MM.1S (cell line): ENCODE measurements around the gene ALDH16A1.

Source experiments
- DNase-seq: peaks from one replicate; pipeline ENCODE4 v3.0.0-alpha.2; 2015
- H2AFZ ChIP-seq: fragments of 300-600 bp; sonication (generic); 2 replicates; pipeline ENCODE4 v1.6.0; 2016; ENCODE audit warnings: antibody characterized with exemption, low read length
- H3F3A ChIP-seq: fragments of 300-600 bp; sonication (generic); 2 replicates; pipeline ENCODE4 v1.6.1; 2016; ENCODE audit warnings: mild to moderate bottlenecking, antibody characterized with exemption, low read length, moderate library complexity, mixed read lengths; ENCODE audit not compliant: insufficient read depth
- H3K27ac ChIP-seq: fragments of 300-600 bp; sonication (generic); 2 replicates; pipeline ENCODE4 v1.5.1; 2016; ENCODE audit warnings: mild to moderate bottlenecking, low read length
- H3K27me3 ChIP-seq: fragments of 300-600 bp; sonication (generic); replicated peaks from 2 replicates; pipeline ENCODE4 v1.6.0; 2016; ENCODE audit warnings: low read length; ENCODE audit not compliant: insufficient read depth
- H3K36me3 ChIP-seq: fragments of 300-600 bp; sonication (generic); replicated peaks from 2 replicates; pipeline ENCODE4 v1.6.1; 2016; ENCODE audit warnings: mild to moderate bottlenecking, low read length, mixed read lengths; ENCODE audit not compliant: insufficient read depth
- H3K4me1 ChIP-seq: fragments of 300-600 bp; sonication (generic); 2 replicates; pipeline ENCODE4 v1.6.1; 2016; ENCODE audit warnings: low read length, mixed read lengths
- H3K4me2 ChIP-seq: fragments of 300-600 bp; sonication (generic); 2 replicates; pipeline ENCODE4 v1.6.0; 2016; ENCODE audit warnings: low read depth, low read length
- H3K4me3 ChIP-seq: fragments of 300-600 bp; sonication (generic); 2 replicates; pipeline ENCODE4 v1.5.1; 2016; ENCODE audit warnings: low read length, mixed read lengths
- H3K79me2 ChIP-seq: fragments of 300-600 bp; sonication (generic); 2 replicates; pipeline ENCODE4 v1.6.1; 2016; ENCODE audit warnings: mixed run types, low read length, mixed read lengths
- H3K9ac ChIP-seq: fragments of 300-600 bp; sonication (generic); 2 replicates; pipeline ENCODE4 v1.6.1; 2016; ENCODE audit warnings: low read length, mixed read lengths
- H3K9me2 ChIP-seq: fragments of 300-600 bp; sonication (generic); replicated peaks from 2 replicates; pipeline ENCODE4 v1.6.1; 2016; ENCODE audit warnings: mild to moderate bottlenecking, low read length, mixed read lengths; ENCODE audit not compliant: insufficient read depth
- H3K9me3 ChIP-seq: fragments of 300-600 bp; sonication (generic); replicated peaks from 2 replicates; pipeline ENCODE4 v1.6.1; 2016; ENCODE audit warnings: mild to moderate bottlenecking, low read length, mixed read lengths; ENCODE audit not compliant: insufficient read depth
- H4K20me1 ChIP-seq: fragments of 300-600 bp; sonication (generic); 2 replicates; pipeline ENCODE4 v1.6.1; 2016; ENCODE audit warnings: mild to moderate bottlenecking, low read length, moderate library complexity, mixed read lengths; ENCODE audit not compliant: insufficient read depth
- CTCF ChIP-seq: fragments of 300-600 bp; sonication (generic); IDR thresholded peaks from 2 replicates; pipeline ENCODE4 v1.5.1; 2016; ENCODE audit warnings: antibody characterized with exemption, low read length, mixed read lengths
- EZH2 ChIP-seq: fragments of 300-600 bp; sonication (generic); optimal IDR thresholded peaks from 2 replicates; pipeline ENCODE3; 2017; ENCODE audit warnings: low read depth, mild to moderate bottlenecking, antibody characterized with exemption, low read length, mixed read lengths
- EZH2phosphoT487 ChIP-seq: fragments of 300-600 bp; sonication (generic); IDR thresholded peaks from 2 replicates; pipeline ENCODE4 v1.6.1; 2018; ENCODE audit warnings: antibody characterized with exemption, low read length

The ALDH16A1 gene

DNA sequence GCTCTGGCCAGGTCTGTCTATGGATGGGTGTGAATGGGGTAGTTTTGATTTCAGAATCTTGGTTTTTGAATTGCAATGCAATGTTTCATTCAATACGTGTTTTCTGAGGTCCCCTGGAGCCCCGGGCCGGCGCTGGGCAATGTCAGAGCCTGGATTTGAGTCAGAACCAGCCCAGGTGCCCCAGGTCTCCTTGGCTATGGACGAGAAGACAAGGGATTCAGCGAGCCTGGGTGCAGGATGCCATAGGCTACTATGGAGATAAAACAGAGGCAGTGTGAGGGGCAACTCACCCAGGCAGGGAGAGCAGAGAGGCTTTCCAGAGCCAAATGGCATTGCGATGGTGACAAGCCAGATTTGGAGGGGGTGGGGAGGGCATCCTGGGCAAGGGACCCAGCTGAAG is 33.2 kb downstream of the ALDH16A1 start:
- H3K79me2 ChIP-seq, result peaks cover 31% of the 10 kb centered on the region
- no peak for DNase-seq
- H3K27ac ChIP-seq, result no peak overlapping the region
- peaks cover 3% of the 10 kb centered on the region; the same call in 1 of the 2 replicates for H3K4me1 ChIP-seq
- no peak overlapping the region for H3K4me2 ChIP-seq
- H3K27me3 ChIP-seq, result no peaks in the 10 kb centered on the region
- H3K36me3 ChIP-seq, result peaks cover 23% of the 10 kb centered on the region
- H3K4me3 ChIP-seq, result no peak overlapping the region
- H3K9me3 ChIP-seq, result no peaks in the 10 kb centered on the region
- H2AFZ ChIP-seq, result peak overlapping the region; percentile 83; the same call in 1 of the 2 replicates
- H4K20me1 ChIP-seq, result peaks cover 23% of the 10 kb centered on the region
- peaks cover 37% of the 10 kb centered on the region for H3F3A ChIP-seq
- no peak for TF ChIP-seq EZH2phosphoT487
- TF ChIP-seq EZH2, result no peak
- TF ChIP-seq CTCF, result no peak
- H3K9me2 ChIP-seq, result no peaks in the 10 kb centered on the region
- no peak overlapping the region for H3K9ac ChIP-seq

DNA sequence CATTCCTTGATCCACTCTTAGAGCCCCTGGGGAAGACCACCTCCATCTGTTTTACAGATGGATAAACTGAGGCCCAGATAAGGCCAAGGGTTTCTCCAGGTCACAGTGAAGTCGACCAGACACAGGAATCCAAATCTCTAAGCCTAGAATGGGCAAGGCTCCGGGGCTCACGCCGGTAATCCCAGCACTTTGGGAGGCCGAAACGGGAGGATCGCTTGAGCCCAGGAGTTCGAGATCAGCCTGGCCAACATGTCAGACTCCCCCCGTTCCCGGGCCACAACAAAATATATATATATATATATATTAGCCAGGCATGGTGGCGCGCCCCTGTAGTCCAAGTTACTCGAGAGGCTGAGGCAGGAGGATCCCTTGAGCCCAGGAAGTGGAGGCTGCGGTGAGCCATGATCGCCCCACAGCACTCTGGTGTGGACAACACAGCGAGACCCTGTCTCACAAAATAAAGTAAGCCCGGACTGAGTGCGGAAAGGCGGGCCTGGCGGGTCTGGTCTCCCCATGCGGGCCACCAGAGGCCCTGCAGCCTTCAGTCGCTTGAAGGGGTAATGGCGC is 33.8 kb downstream of the ALDH16A1 start:
- Histone ChIP-seq H3K27me3 (no peaks in the 10 kb centered on the region), H3K9me2 (no peaks in the 10 kb centered on the region), H3K9me3 (no peaks in the 10 kb centered on the region), H3K4me1 (peaks cover 3% of the 10 kb centered on the region; the same call in 1 of the 2 replicates), H2AFZ (peak overlapping the region; percentile 83; the same call in 1 of the 2 replicates), H3K4me2 (peak overlapping the region; percentile 51; the same call in 1 of the 2 replicates), H3K27ac (no peak overlapping the region), H3K36me3 (peaks cover 23% of the 10 kb centered on the region), H4K20me1 (peaks cover 23% of the 10 kb centered on the region), H3K9ac (peak overlapping the region; percentile 45; the same call in 1 of the 2 replicates), H3K79me2 (peaks cover 31% of the 10 kb centered on the region), H3F3A (peaks cover 43% of the 10 kb centered on the region), H3K4me3 (peak overlapping the region; percentile 35; the same call in 1 of the 2 replicates)
- no peak for TF ChIP-seq CTCF
- no peak for TF ChIP-seq EZH2
- TF ChIP-seq EZH2phosphoT487, result no peak
- DNase-seq, result no peak

- peaks cover 31% of the 10 kb centered on the region for H3K79me2 ChIP-seq
- H3K27me3 ChIP-seq, result no peaks in the 10 kb centered on the region
- H3K4me2 ChIP-seq, result peak within 1 kb of the TSS; percentile 76
- peak within 1 kb of the TSS; percentile 98 for H3K9ac ChIP-seq
- no peak for TF ChIP-seq EZH2
- TF ChIP-seq EZH2phosphoT487, result no peak
- no peak for TF ChIP-seq CTCF
- peaks cover 49% of the 10 kb centered on the region for H3F3A ChIP-seq
- peak within 1 kb of the TSS; percentile 68 for H3K27ac ChIP-seq
- peak within 1 kb of the TSS; percentile 83; the same call in 1 of the 2 replicates for H2AFZ ChIP-seq
- H3K4me3 ChIP-seq, result peak within 1 kb of the TSS; percentile 97
- no peaks in the 10 kb centered on the region for H3K9me2 ChIP-seq
- H3K9me3 ChIP-seq, result no peaks in the 10 kb centered on the region
- H4K20me1 ChIP-seq, result peaks cover 23% of the 10 kb centered on the region
- peaks cover 23% of the 10 kb centered on the region for H3K36me3 ChIP-seq
- peaks cover 3% of the 10 kb centered on the region; the same call in 1 of the 2 replicates for H3K4me1 ChIP-seq
- DNase-seq, result peak; percentile 99
Measured at GRCh38 chr19:49487277-49488045, 34.4 kb downstream of the ALDH16A1 start, which contains the start of gene RPL13A. TSS of gene RPL13A (plus strand) at chr19:49487608. CDS start at chr19:49487630, 22 bp downstream.
